ENCODE results near the gene HIBADH.
"Not testable (repeated sequence)": the region's sequence is repeated elsewhere in the genome, so short reads cannot be mapped to it uniquely, and the experiment has no call there.

Gene HIBADH

DNA sequence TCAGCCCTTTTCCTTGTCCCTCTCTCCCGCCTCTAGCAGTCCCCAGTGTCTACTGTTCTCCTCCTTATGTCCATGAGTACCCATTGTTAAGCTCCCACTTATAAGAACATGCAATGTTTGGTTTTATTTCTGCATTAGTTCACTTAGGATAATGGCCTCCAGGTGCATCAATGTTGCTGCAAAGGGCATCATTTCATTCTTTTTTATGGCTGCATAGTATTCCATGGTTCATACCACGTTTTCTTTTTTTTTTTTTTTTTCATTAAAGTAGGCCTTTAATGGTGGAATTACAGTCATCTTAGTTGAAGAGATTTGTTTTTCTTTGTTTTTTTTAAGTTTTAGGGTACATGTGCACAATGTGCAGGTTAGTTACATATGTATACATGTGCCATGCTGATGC lies 160.8 kb downstream of the HIBADH start:
- DNase-seq (ENCODE audit: low read depth, low spot score), result not testable (repeated sequence)

DNA sequence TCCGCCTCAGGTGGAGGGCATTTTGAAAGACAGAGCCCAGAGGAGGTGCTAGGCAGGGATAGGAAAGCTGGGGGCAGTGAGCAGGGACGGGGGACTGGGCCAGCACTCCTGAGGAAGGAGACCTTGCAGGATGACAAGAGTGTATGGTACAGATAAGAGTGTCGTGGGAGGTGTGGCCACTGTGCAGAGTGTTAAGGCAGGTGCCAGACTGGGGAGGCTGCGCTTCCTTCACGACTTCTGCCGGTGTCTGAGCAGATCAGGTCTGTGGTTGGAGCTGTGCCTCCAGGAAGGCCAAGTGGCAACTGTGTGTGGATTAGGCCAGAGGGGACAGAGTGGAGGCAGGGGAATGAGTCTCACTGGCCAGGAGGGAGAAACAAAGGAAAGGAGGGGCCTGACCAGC lies 161.7 kb downstream of the HIBADH start:
- no peak for DNase-seq (ENCODE audit: low read depth, low spot score)

DNA sequence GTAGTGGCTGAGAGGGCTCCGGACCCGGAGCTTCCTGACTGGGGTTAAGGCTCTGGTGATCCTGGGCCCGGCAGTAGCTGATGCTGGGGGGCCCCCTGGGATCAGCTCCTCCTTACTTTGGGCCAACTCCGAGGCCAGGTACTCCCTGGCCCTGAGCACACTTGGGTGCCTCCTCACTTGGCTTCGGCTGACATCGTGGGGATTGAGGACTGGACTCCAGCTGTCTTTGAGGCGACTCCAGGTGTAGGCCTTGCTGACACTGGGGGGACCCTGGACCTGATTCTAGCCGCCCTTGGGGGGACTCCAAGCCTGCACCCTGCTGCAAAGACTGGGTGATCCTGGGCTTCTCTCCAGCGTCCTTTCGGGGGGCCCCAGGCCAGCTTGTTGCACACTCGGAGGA lies 170.5 kb downstream of the HIBADH start:
- DNase-seq (ENCODE audit: low read depth, low spot score), result no peak

DNA sequence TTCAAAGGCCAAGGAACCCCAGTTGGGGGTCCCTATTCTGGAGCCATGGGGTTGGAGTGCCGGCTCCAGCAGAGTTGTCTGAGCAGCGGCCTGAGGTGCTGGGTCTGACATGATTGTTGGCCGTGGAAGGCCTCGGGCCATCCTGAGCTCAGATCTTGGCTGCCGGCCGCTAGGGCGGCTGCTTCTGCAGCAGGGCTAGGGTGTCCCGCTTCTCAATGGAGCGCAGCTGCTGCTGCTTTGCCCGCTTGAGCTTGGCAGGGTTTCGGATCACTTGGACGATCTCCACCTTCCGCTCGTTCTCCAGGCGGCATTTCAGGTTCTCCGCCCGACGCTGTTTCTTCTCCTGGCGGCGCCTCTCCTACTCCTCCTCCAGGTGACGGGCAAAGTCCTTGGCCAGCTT lies 171.1 kb downstream of the HIBADH start:
- DNase-seq (ENCODE audit: low read depth, low spot score), result no peak

DNA sequence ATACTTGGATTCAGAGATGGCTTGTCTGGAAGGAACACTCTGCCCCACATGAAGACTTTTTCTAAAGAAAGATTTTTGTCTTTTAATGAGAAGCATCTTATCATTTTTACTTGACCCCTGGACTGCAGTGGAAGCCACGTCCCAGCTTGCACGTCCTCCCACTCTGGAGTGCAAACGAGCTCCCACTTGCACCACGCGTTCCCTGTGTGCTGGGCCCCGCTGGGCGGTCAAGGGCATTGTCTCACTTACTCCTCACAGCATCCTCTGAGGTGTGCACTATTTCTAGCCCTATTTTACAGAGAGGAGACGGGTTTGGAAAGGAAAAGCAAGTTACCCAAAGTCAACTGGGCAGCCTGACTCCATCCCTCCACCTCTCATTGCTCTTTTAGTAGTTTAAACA lies 175.2 kb downstream of the HIBADH start:
- DNase-seq (ENCODE audit: low read depth, low spot score), result no peak

DNA sequence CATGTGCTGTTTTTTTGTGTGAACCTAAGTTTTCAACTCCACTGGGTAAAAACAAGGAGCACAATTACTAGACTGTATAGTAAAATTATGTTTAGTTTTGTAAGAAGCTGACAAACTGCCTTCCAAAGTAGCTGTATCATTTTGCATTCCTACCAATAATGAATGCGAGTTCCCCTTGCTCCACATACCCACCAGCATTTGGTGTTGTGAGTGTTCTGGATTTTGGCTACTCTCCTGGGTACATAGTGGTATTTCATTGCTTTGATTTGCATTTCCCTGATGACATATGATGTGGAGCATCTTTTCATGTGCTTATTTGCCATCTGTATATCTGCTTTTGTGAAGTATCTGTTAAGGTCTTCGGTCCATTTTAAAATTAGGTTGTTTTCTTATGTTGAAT lies 178.2 kb downstream of the HIBADH start:
- DNase-seq (ENCODE audit: low read depth, low spot score), result no peak

DNA sequence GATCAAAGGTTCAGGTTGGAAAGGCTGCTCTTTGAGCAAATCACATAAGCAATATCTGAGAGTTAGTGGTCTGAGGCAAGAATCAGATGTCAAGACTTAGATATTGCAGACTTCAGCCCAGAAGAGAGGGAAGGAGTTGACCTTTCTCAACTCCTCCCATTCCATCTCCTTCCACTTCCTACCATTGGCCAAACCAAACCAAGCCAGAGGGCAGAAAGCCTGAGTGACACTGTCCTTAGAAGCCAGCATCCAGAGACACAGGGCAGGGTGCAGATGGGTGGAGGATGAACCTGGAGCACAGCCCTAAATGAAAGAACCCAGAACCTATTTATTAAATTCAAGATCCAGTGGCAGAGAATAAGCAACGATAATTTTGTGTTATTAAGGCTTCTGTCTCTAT lies 180.5 kb downstream of the HIBADH start:
- DNase-seq (ENCODE audit: low read depth, low spot score), result no peak

DNA sequence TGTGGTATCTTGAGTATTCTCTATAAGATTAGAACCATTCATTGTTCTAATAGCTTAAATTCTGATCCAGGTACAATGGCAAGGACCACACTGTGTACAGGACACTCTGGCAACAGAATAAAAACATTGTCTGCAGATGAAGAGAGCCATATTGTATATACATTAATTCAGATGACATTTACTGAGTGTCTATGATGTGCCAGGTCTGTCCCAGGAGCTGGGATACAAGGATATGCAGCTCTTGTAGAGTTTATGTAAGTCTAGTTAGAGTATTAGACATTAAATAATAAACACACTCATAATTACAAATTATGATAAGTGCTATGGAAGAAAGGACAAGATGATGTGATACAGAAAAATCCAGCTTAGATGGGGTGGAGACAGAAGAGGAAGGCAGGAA lies 184.1 kb downstream of the HIBADH start:
- DNase-seq (ENCODE audit: low read depth, low spot score), result no peak

DNA sequence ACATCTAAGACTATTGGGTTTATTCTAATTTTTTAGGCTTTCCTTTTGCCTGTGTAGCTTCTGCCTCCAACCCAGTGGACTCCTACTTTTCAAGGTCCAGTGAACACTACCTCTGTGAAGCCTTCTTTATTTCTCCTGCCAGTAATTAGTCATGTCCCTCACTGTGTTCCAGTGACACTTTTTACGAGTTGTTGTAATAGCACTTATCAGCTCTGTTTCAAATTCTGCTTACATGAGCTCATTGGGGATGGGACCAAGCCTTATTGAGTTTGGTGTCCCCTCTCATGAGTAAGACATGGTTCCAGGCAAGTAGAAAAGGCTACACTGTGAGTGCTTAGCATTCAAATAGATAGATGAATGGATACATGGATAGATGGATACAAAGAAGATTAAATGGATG lies 184.6 kb downstream of the HIBADH start:
- DNase-seq (ENCODE audit: low read depth, low spot score), result no peak

DNA sequence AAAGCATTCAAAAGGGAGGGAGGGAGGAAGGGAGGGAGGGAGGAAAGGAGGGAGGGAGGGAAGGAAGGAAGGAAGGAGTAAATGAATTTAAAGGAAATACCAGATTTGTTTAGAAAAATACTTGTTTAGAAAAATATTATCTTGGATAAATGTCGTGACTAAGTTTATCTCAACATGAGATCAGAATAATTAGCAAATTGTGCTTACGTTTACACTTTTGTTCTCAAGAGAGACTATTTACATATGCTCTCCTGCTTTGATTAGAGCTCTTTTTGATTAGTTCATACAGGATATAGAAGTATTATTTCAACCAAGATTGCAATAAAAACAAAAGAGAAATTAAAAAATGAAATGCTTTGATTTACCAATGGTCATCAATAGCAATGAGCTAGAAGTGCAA lies 186.2 kb downstream of the HIBADH start:
- DNase-seq (ENCODE audit: low read depth, low spot score), result no peak
